ENCODE measurements around the gene PYGM. TPM values are rescaled to one million over a fixed set of nuclear protein-coding genes. Genes with fewer than 3 reads are reported as not detected.

PYGM gene
- total RNA-seq, 2 donors from 2014 or later, result 8.0 to 22.4 TPM

DNA sequence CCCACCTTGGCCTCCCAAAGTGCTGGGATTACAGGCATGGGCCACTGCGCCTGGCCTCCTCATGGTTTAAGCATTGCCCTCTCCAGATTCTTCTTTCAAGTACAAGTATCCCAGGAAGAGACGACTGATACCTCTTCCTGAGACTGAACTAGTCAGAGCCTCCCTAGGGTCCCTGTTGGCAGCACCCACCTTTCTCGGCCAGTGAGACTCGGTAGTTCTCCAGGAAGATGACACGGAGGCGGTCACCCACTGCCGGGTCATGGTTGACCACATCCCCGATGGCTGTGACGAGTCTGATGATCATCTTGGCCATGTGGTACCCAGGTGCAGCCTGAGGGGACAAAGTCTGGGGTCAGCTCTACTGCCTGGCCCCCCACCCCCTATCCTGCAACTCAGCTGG, 8.6 kb downstream of the PYGM start:
- H3K9me3 ChIP-seq, result no peaks in the 10 kb centered on the region
- H3K36me3 ChIP-seq, result no peaks in the 10 kb centered on the region
- H3K27me3 ChIP-seq (replicated peaks; ENCODE audit: insufficient read depth), result no peaks in the 10 kb centered on the region
- no peak overlapping the region for H3K4me3 ChIP-seq
- TF ChIP-seq POLR2A (IDR thresholded peaks at IDR 0.05) (no peak), CTCF (IDR thresholded peaks at IDR 0.05) (no peak), POLR2AphosphoS5 (IDR thresholded peaks at IDR 0.05) (no peak)
- intact Hi-C loops (cut with DNase I), result no loop called here
- no peak overlapping the region for H3K27ac ChIP-seq
- DNase-seq (ENCODE audit: low spot score), result no peak
- no peaks in the 10 kb centered on the region for H3K4me1 ChIP-seq (replicated peaks)
- WGBS, result 90% methylated on average over 9 of the region's 9 CpGs

DNA sequence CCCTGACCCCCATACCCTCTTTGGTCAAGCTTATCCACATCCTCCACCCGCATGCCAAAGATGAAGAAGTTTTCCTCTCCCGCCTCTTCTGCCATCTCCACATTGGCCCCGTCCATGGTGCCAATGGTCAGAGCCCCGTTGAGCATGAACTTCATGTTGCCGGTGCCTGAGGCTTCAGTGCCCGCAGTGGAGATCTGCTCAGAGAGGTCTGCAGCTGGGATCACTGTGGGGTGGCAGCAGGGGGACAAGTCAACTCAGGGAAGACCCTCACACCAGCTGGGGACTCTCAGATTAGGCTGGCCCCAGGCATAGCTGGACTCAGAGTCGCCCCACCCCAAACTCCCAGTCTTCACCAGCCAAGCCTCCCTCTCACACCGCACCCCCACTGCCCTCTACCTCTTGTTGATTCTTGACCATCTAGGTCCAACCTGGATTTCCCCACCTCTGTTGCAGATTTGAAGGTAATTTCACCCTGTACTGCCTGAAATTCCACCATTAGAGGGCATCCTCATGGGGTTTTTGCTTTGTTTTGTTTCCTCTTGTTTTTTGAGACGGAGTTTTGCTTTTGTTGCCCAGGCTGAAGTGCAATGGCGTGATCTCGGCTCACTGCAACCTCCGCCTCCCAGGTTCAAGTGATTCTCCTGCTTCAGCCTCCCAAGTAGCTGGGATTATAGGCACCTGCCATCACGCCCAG, 9.3 kb downstream of the PYGM start:
- no peak for DNase-seq (ENCODE audit: low spot score)
- H3K27ac ChIP-seq, result no peak overlapping the region
- WGBS, result 92% methylated on average over 13 of the region's 13 CpGs
- no peaks in the 10 kb centered on the region for H3K27me3 ChIP-seq (replicated peaks; ENCODE audit: insufficient read depth)
- no peaks in the 10 kb centered on the region for H3K9me3 ChIP-seq
- H3K36me3 ChIP-seq, result no peaks in the 10 kb centered on the region
- TF ChIP-seq POLR2AphosphoS5 (IDR thresholded peaks at IDR 0.05) (no peak), POLR2A (IDR thresholded peaks at IDR 0.05) (no peak), CTCF (IDR thresholded peaks at IDR 0.05) (no peak)
- intact Hi-C loops (cut with DNase I), result no loop called here
- no peaks in the 10 kb centered on the region for H3K4me1 ChIP-seq (replicated peaks)
- H3K4me3 ChIP-seq, result no peak overlapping the region

GRCh38 chr11:64747961-64748665, 11.7 kb downstream of the PYGM start:
- peaks cover 4% of the 10 kb centered on the region for H3K4me1 ChIP-seq (replicated peaks)
- intact Hi-C loops (cut with DNase I), result no loop called here
- H3K36me3 ChIP-seq, result no peaks in the 10 kb centered on the region
- no peak overlapping the region for H3K27ac ChIP-seq
- 79% methylated on average over 15 of the region's 15 CpGs for WGBS
- no peaks in the 10 kb centered on the region for H3K9me3 ChIP-seq
- H3K4me3 ChIP-seq, result no peak overlapping the region
- TF ChIP-seq CTCF (IDR thresholded peaks at IDR 0.05) (no peak), POLR2AphosphoS5 (IDR thresholded peaks at IDR 0.05) (no peak), POLR2A (IDR thresholded peaks at IDR 0.05) (no peak)
- no peaks in the 10 kb centered on the region for H3K27me3 ChIP-seq (replicated peaks; ENCODE audit: insufficient read depth)
- no peak for DNase-seq (ENCODE audit: low spot score)

GRCh38 chr11:64746486-64746885, 13.3 kb downstream of the PYGM start:
- peak overlapping the region; percentile 77 to 83 for H3K27ac ChIP-seq
- WGBS, result 83% methylated on average over 10 of the region's 10 CpGs
- TF ChIP-seq POLR2AphosphoS5 (IDR thresholded peaks at IDR 0.05) (no peak), POLR2A (IDR thresholded peaks at IDR 0.05) (no peak), CTCF (IDR thresholded peaks at IDR 0.05) (no peak)
- no peak for DNase-seq (ENCODE audit: low spot score)
- intact Hi-C loops (cut with DNase I), result no loop called here
- no peaks in the 10 kb centered on the region for H3K27me3 ChIP-seq (replicated peaks; ENCODE audit: insufficient read depth)
- no peak overlapping the region for H3K4me3 ChIP-seq
- H3K4me1 ChIP-seq (replicated peaks), result peaks cover 7% of the 10 kb centered on the region
- H3K9me3 ChIP-seq, result no peaks in the 10 kb centered on the region
- no peaks in the 10 kb centered on the region for H3K36me3 ChIP-seq

Measured in prostate gland (tissue), 2 donors.